Sigmoid colon (tissue), 7 donors: ENCODE results near the gene PLXDC1. TPM values are rescaled to one million over a fixed set of nuclear protein-coding genes. Genes with fewer than 3 reads are reported as not detected.

ENCODE experiments used
- DNase-seq: peaks from one replicate; pipeline ENCODE4 v3.0.0-alpha.2; 2019
- H3K27ac ChIP-seq, 4 donors: fragments of 200-600 bp; sonication (generic); one replicate each; pipeline ENCODE4 v1.5.1; 2016 to 2019; ENCODE audit warnings: mild to moderate bottlenecking in 1 of 4
- H3K27me3 ChIP-seq, 3 donors: fragments of 200-600 bp; sonication (generic); one replicate each; pipeline ENCODE4 v1.5.1; 2019; ENCODE audit warnings: mild to moderate bottlenecking in 1 of 3
- H3K36me3 ChIP-seq, 4 donors: fragments of 200-600 bp; sonication (generic); one replicate each; pipeline ENCODE4 v1.5.1; 2016 to 2019
- H3K4me1 ChIP-seq, 4 donors: fragments of 200-600 bp; sonication (generic); one replicate each; pipeline ENCODE4 v1.5.1; 2017 to 2019
- H3K4me3 ChIP-seq, 4 donors: fragments of 200-600 bp; sonication (generic); one replicate each; pipeline ENCODE4 v1.5.1; 2017 to 2019; ENCODE audit warnings: mild to moderate bottlenecking in 2 of 4, moderate library complexity in 1 of 4
- H3K9me3 ChIP-seq, 4 donors: fragments of 200-600 bp in 3 of 4; sonication (generic) in 3 of 4; one replicate each; pipeline versions ENCODE4 v1.5.1 to v1.6.1; 2013 to 2019
- CTCF ChIP-seq, 4 experiments: fragments of 450-650 bp in 3 of 4; fragments of 200-600 bp in 1 of 4; IDR thresholded peaks; one replicate each; pipeline ENCODE4 v1.5.1; 2016 to 2019; ENCODE audit warnings: antibody characterized with exemption in 4 of 4, mild to moderate bottlenecking in 3 of 4, moderate library complexity in 2 of 4
- EP300 ChIP-seq, 4 donors: sonication (generic); formaldehyde crosslinking; IDR thresholded peaks; one replicate each; pipeline ENCODE4 v1.6.1; 2017; ENCODE audit warnings: antibody characterized with exemption in 4 of 4
- POLR2A ChIP-seq, 2 donors: fragments of 450-650 bp; IDR thresholded peaks; one replicate each; pipeline ENCODE4 v1.6.1; 2016; ENCODE audit warnings: antibody characterized with exemption in 2 of 2, mild to moderate bottlenecking in 2 of 2, moderate library complexity in 2 of 2
- POLR2AphosphoS5 ChIP-seq, 4 donors: sonication (generic); formaldehyde crosslinking; IDR thresholded peaks; one replicate each; pipeline ENCODE4 v1.6.1; 2017; ENCODE audit warnings: antibody characterized with exemption in 4 of 4
- WGBS, 2 donors: extraction: QIAGEN DNeasy Blood & Tissue Kit; methylation state at CpG; one replicate each; pipeline ENCODE4 v1.1.7; 2013; 5-methylcytosine and 5-hydroxymethylcytosine counted together
- intact Hi-C: fragments of 100-400 bp; cut with DNase I; formaldehyde crosslinking; loops from one replicate; pipeline ENCODE4 v1.15.1; 2023
- polyA plus RNA-seq, 3 donors: library from polyadenylated mRNA; stranded (reverse); fragments of 200-250 nt; gene quantifications; one replicate each; pipeline ENCODE4 v1.2.3, GENCODE V29; 2013
- total RNA-seq, 4 donors: library from RNA; depleted of rRNA; stranded (reverse); fragments of >200 nt; gene quantifications; one replicate each; pipeline ENCODE4 v1.1.0, GENCODE V29; 2016
- donor health status: healthy with polysubstance abuse.
- donor health status: Bipolar disorder and iron deficiency.
- donor health status: healthy.

PLXDC1 gene
- total and polyA plus RNA-seq, 7 donors: 1.4 to 13.0 (median 6.2) TPM

GRCh38 chr17:39105705-39106104 lies 45.7 kb downstream of the PLXDC1 start:
- Histone ChIP-seq H3K4me3 (no peak overlapping the region), H3K27ac (no peak overlapping the region), H3K9me3 (no peaks in the 10 kb centered on the region), H3K4me1 (no peaks in the 10 kb centered on the region), H3K27me3 (no peaks in the 10 kb centered on the region), H3K36me3 (no peaks in the 10 kb centered on the region)
- TF ChIP-seq EP300 (IDR thresholded peaks at IDR 0.05): no peak
- no peak for TF ChIP-seq POLR2A (IDR thresholded peaks at IDR 0.05)
- TF ChIP-seq POLR2AphosphoS5 (IDR thresholded peaks at IDR 0.05): no peak
- no peak for TF ChIP-seq CTCF (IDR thresholded peaks at IDR 0.05)
- WGBS, 2 donors: 68 to 75% methylated on average over 9 of the region's 9 CpGs
- DNase-seq: no peak
- intact Hi-C loops: no loop called here

- intact Hi-C loops: no loop called here
- no peak overlapping the region for H3K27ac ChIP-seq
- no peak overlapping the region for H3K4me3 ChIP-seq
- no peaks in the 10 kb centered on the region for H3K27me3 ChIP-seq
- H3K36me3 ChIP-seq: no peaks in the 10 kb centered on the region
- H3K9me3 ChIP-seq: no peaks in the 10 kb centered on the region
- 82 to 89% methylated on average over 8 of the region's 8 CpGs for WGBS, 2 donors
- no peak for TF ChIP-seq EP300 (IDR thresholded peaks at IDR 0.05)
- no peak for TF ChIP-seq CTCF (IDR thresholded peaks at IDR 0.05)
- no peak for TF ChIP-seq POLR2AphosphoS5 (IDR thresholded peaks at IDR 0.05)
- TF ChIP-seq POLR2A (IDR thresholded peaks at IDR 0.05): no peak
- peaks cover 0 to 9% (median 7%) of the 10 kb centered on the region in 4 donors for H3K4me1 ChIP-seq
- no peak for DNase-seq
Measured at GRCh38 chr17:39104657-39105056, 46.8 kb downstream of the PLXDC1 start.

GRCh38 chr17:39104046-39104445 lies 47.4 kb downstream of the PLXDC1 start:
- 60 to 75% methylated on average over 5 of the region's 5 CpGs for WGBS, 2 donors
- H3K27ac ChIP-seq: no peak overlapping the region
- TF ChIP-seq POLR2A (IDR thresholded peaks at IDR 0.05): no peak
- no peak for TF ChIP-seq POLR2AphosphoS5 (IDR thresholded peaks at IDR 0.05)
- no peak for TF ChIP-seq CTCF (IDR thresholded peaks at IDR 0.05)
- no peak for TF ChIP-seq EP300 (IDR thresholded peaks at IDR 0.05)
- DNase-seq: no peak
- H3K27me3 ChIP-seq: no peaks in the 10 kb centered on the region
- peaks cover 0 to 15% (median 13%) of the 10 kb centered on the region in 4 donors for H3K4me1 ChIP-seq
- H3K4me3 ChIP-seq: no peak overlapping the region
- intact Hi-C loops: no loop called here
- H3K9me3 ChIP-seq: no peaks in the 10 kb centered on the region
- no peaks in the 10 kb centered on the region for H3K36me3 ChIP-seq

- Histone ChIP-seq H3K27ac (no peak overlapping the region), H3K36me3 (no peaks in the 10 kb centered on the region), H3K4me1 (peaks cover 0 to 34% (median 26%) of the 10 kb centered on the region in 4 donors), H3K27me3 (no peaks in the 10 kb centered on the region), H3K9me3 (no peaks in the 10 kb centered on the region), H3K4me3 (no peak overlapping the region)
- no peak for TF ChIP-seq POLR2A (IDR thresholded peaks at IDR 0.05)
- TF ChIP-seq CTCF (IDR thresholded peaks at IDR 0.05): no peak
- intact Hi-C loops: no loop called here
- DNase-seq: no peak
- 89 to 94% methylated on average over 12 of the region's 12 CpGs for WGBS, 2 donors
Measured at GRCh38 chr17:39101091-39101490, 50.3 kb downstream of the PLXDC1 start.

GRCh38 chr17:39100530-39100929 lies 50.9 kb downstream of the PLXDC1 start:
- Histone ChIP-seq H3K27ac (peak overlapping the region in 2 of 4 donors; percentile 64 to 65), H3K9me3 (no peaks in the 10 kb centered on the region), H3K36me3 (no peaks in the 10 kb centered on the region), H3K4me3 (no peak overlapping the region), H3K27me3 (no peaks in the 10 kb centered on the region), H3K4me1 (peaks cover 0 to 39% (median 31%) of the 10 kb centered on the region in 4 donors)
- 92 to 95% methylated on average over 9 of the region's 9 CpGs for WGBS, 2 donors
- TF ChIP-seq POLR2A (IDR thresholded peaks at IDR 0.05): no peak
- no peak for TF ChIP-seq CTCF (IDR thresholded peaks at IDR 0.05)
- no peak for TF ChIP-seq EP300 (IDR thresholded peaks at IDR 0.05)
- TF ChIP-seq POLR2AphosphoS5 (IDR thresholded peaks at IDR 0.05): no peak
- DNase-seq: no peak
- intact Hi-C loops: no loop called here
